Mammary epithelial cell (primary cell): ENCODE data around the gene ANKRD6.

Experiments used
- EZH2 ChIP-seq: IDR thresholded peaks from 2 replicates; pipeline ENCODE4 v1.6.1; 2012; ENCODE audit warnings: low read length, inconsistent platforms, borderline replicate concordance
- TF ChIP-seq, protein P1 (sequence below), 2 donors: IDR thresholded peaks in 1 of 2; conservative IDR thresholded peaks in 1 of 2; 2 replicates each; pipeline ENCODE4 v1.5.1; 2011 to 2012; ENCODE audit warnings: inconsistent platforms in 2 of 2, low read length in 2 of 2, mild to moderate bottlenecking in 2 of 2, control low read depth in 1 of 2, low read depth in 1 of 2; ENCODE audit not compliant: insufficient read depth in 1 of 2; ENCODE audit errors: extremely low read depth in 1 of 2

GRCh38 chr6:89583559-89583958, 150.6 kb downstream of the ANKRD6 start:
- TF ChIP-seq, protein P1, sequence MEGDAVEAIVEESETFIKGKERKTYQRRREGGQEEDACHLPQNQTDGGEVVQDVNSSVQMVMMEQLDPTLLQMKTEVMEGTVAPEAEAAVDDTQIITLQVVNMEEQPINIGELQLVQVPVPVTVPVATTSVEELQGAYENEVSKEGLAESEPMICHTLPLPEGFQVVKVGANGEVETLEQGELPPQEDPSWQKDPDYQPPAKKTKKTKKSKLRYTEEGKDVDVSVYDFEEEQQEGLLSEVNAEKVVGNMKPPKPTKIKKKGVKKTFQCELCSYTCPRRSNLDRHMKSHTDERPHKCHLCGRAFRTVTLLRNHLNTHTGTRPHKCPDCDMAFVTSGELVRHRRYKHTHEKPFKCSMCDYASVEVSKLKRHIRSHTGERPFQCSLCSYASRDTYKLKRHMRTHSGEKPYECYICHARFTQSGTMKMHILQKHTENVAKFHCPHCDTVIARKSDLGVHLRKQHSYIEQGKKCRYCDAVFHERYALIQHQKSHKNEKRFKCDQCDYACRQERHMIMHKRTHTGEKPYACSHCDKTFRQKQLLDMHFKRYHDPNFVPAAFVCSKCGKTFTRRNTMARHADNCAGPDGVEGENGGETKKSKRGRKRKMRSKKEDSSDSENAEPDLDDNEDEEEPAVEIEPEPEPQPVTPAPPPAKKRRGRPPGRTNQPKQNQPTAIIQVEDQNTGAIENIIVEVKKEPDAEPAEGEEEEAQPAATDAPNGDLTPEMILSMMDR (conservative IDR thresholded peaks at IDR 0.05 in 1 of 2, IDR thresholded peaks at IDR 0.05 in 1 of 2; ENCODE audit: extremely low read depth in 1 of 2, insufficient read depth in 1 of 2, low read depth in 1 of 2, low read length in 2 of 2) = no peak
- TF ChIP-seq EZH2 = no peak
